Right cardiac atrium (tissue), 5 donors: ENCODE data around the gene TSEN34. TPM values are rescaled to one million over a fixed set of nuclear protein-coding genes. Genes with fewer than 3 reads are reported as not detected.
"Not testable (repeated sequence)": the region's sequence is repeated elsewhere in the genome, so short reads cannot be mapped to it uniquely, and the experiment has no call there.

Experiments
- ATAC-seq, 2 donors: fragments of 200-7000 bp; cut with Tn5 transposase; one replicate each; pipeline versions ENCODE4 v1.8.0 to v1.9.1; 2020; ENCODE audit warnings: moderate library complexity in 2 of 2, mild to moderate bottlenecking in 1 of 2
- DNase-seq, 3 donors: peaks; one replicate each; pipeline ENCODE4 v3.0.0-alpha.2; 2020
- H3K27ac ChIP-seq: one replicate; pipeline ENCODE4 v1.5.1; 2013; ENCODE audit warnings: mild to moderate bottlenecking, low read length, control low read depth, moderate library complexity
- H3K27me3 ChIP-seq: one replicate; pipeline ENCODE4 v1.6.1; 2013; ENCODE audit not compliant: control insufficient read depth, insufficient read depth
- H3K4me1 ChIP-seq: one replicate; pipeline ENCODE4 v1.6.1; 2013; ENCODE audit warnings: low read length; ENCODE audit not compliant: control insufficient read depth, insufficient read depth
- H3K4me3 ChIP-seq: one replicate; pipeline ENCODE4 v1.5.1; 2013; ENCODE audit warnings: low read length, control low read depth
- H3K9me3 ChIP-seq: one replicate; pipeline ENCODE4 v1.6.1; 2013; ENCODE audit warnings: low read length; ENCODE audit not compliant: control insufficient read depth
- WGBS: extraction: QIAGEN DNeasy Blood & Tissue Kit; methylation state at CpG from one replicate; pipeline ENCODE4 v1.1.7; 2013; 5-methylcytosine and 5-hydroxymethylcytosine counted together
- intact Hi-C, 4 donors: fragments of 100-400 bp; cut with DNase I; formaldehyde crosslinking; loops; one replicate each; pipeline versions ENCODE4 v1.11.0 to v1.14.0; 2022 to 2023
- polyA plus RNA-seq: library from polyadenylated mRNA; stranded (reverse); fragments of 200-250 nt; gene quantifications from one replicate; pipeline ENCODE4 v1.2.3, GENCODE V29; 2013
- total RNA-seq, 4 donors: library from RNA; stranded (reverse); fragmentation: NEBNext Ultra II Directional; extraction: Animal tissue kit (Norgen Biotek cat#: 25700); gene quantifications; one replicate each; pipeline ENCODE4 v1.2.1, GENCODE V29; 2021
- donor health status: healthy with polysubstance abuse.
- donor health status: DM: no; HTN: yes; CAD: no.
- donor health status: DM: no; HTN: no; CAD: no.
- donor health status: DM: no; HTN: yes; CAD: no; lungs with severe emphysema.
- donor health status: DM: yes; HTN: yes; CAD: no.

Gene TSEN34
- total and polyA plus RNA-seq, 5 donors = 17.6 to 22.1 (median 18.4) TPM

- ATAC-seq, H3K4me1 ChIP-seq, H3K9me3 ChIP-seq, H3K27ac ChIP-seq, H3K4me3 ChIP-seq, DNase-seq, H3K27me3 ChIP-seq: not testable (repeated sequence)
- WGBS = 52% methylated on average over 19 of the region's 22 CpGs
- intact Hi-C loops = loop anchor here in 1 of 4 donors (2.0 kb wide), 1 partner anchor 18 kb away; the partner anchor contains the start of gene LILRB3
Measured at GRCh38 chr19:54240372-54241336, 49.5 kb downstream of the TSEN34 start.

GRCh38 chr19:54242234-54242633 is 51.1 kb downstream of the TSEN34 start:
- H3K4me3 ChIP-seq, ATAC-seq, H3K9me3 ChIP-seq, H3K4me1 ChIP-seq, intact Hi-C loops, H3K27ac ChIP-seq, DNase-seq, H3K27me3 ChIP-seq: not testable (repeated sequence)
- WGBS = 74% methylated on average over 4 of the region's 4 CpGs

- DNase-seq, H3K4me3 ChIP-seq, H3K27ac ChIP-seq, H3K4me1 ChIP-seq, intact Hi-C loops, H3K9me3 ChIP-seq, H3K27me3 ChIP-seq: not testable (repeated sequence)
- ATAC-seq = peak; percentile 62 to 69
- WGBS = 52% methylated on average over 6 of the region's 6 CpGs
Measured at GRCh38 chr19:54242646-54243045, 51.5 kb downstream of the TSEN34 start, which contains the start of gene LILRA6. LILRA6 (minus strand) TSS chr19:54242790.

GRCh38 chr19:54243809-54244208 is 52.7 kb downstream of the TSEN34 start:
- intact Hi-C loops, H3K27me3 ChIP-seq, H3K4me3 ChIP-seq, H3K9me3 ChIP-seq, H3K4me1 ChIP-seq, ATAC-seq, H3K27ac ChIP-seq, DNase-seq: not testable (repeated sequence)
- 54% methylated on average over 6 of the region's 8 CpGs for WGBS

Other genes starting within 250 kb of the TSEN34 start
- under 1 TPM; 0.06 to 0.31 (median 0.20) TPM for gene CACNG8, start 228.4 kb upstream of the TSEN34 start, total RNA-seq
- gene CACNG8, start 228.4 kb upstream of the TSEN34 start, polyA plus RNA-seq = 0.14 TPM
- not detected for gene CACNG6, start 199.7 kb upstream of the TSEN34 start, total RNA-seq
- gene CACNG6, start 199.7 kb upstream of the TSEN34 start, polyA plus RNA-seq = not detected
- gene VSTM1, start 127.4 kb upstream of the TSEN34 start, total RNA-seq = not detected
- not detected for gene VSTM1, start 127.4 kb upstream of the TSEN34 start, polyA plus RNA-seq
- not detected for gene TARM1, start 109.9 kb upstream of the TSEN34 start, total RNA-seq
- not detected for gene TARM1, start 109.9 kb upstream of the TSEN34 start, polyA plus RNA-seq
- 1 to 10 TPM in 2 of 4 donors, under 1 TPM in 2; 0.72 to 1.5 (median 1.1) TPM for gene OSCAR, start 90.5 kb upstream of the TSEN34 start, total RNA-seq
- gene OSCAR, start 90.5 kb upstream of the TSEN34 start, polyA plus RNA-seq = 0.45 TPM
- 100 to 1,000 TPM; 264 to 472 (median 385) TPM for gene NDUFA3, start 88.5 kb upstream of the TSEN34 start, total RNA-seq
- gene NDUFA3, start 88.5 kb upstream of the TSEN34 start, polyA plus RNA-seq = 714 TPM
- gene TFPT, start 75.7 kb upstream of the TSEN34 start, total RNA-seq = 10 to 100 TPM; 15.8 to 17.4 (median 16.8) TPM
- 19.8 TPM for gene TFPT, start 75.7 kb upstream of the TSEN34 start, polyA plus RNA-seq
- 10 to 100 TPM; 41.9 to 52.1 (median 43.7) TPM for gene PRPF31, start 75.6 kb upstream of the TSEN34 start, total RNA-seq
- gene PRPF31, start 75.6 kb upstream of the TSEN34 start, polyA plus RNA-seq = 43.0 TPM
- gene CNOT3, start 53.5 kb upstream of the TSEN34 start, total RNA-seq = 10 to 100 TPM; 20.3 to 26.5 (median 23.3) TPM
- 18.2 TPM for gene CNOT3, start 53.5 kb upstream of the TSEN34 start, polyA plus RNA-seq
- gene LENG1, start 31.6 kb upstream of the TSEN34 start, total RNA-seq = 1 to 10 TPM; 5.3 to 7.6 (median 7.0) TPM
- 11.0 TPM for gene LENG1, start 31.6 kb upstream of the TSEN34 start, polyA plus RNA-seq
- 1 to 10 TPM; 1.0 to 3.8 (median 2.5) TPM for gene TMC4, start 18.1 kb upstream of the TSEN34 start, total RNA-seq
- gene TMC4, start 18.1 kb upstream of the TSEN34 start, polyA plus RNA-seq = 2.3 TPM
- 10 to 100 TPM; 18.9 to 23.6 (median 21.4) TPM for gene MBOAT7, start 1.7 kb upstream of the TSEN34 start, total RNA-seq
- gene MBOAT7, start 1.7 kb upstream of the TSEN34 start, polyA plus RNA-seq = 16.1 TPM
- gene RPS9, start 9.6 kb downstream of the TSEN34 start, total RNA-seq = 100 to 1,000 TPM; 704 to 879 (median 833) TPM
- gene RPS9, start 9.6 kb downstream of the TSEN34 start, polyA plus RNA-seq = 1,572 TPM
- 1 to 10 TPM; 2.5 to 5.7 (median 4.9) TPM for gene LILRB3, start 31.7 kb downstream of the TSEN34 start, total RNA-seq
- gene LILRB3, start 31.7 kb downstream of the TSEN34 start, polyA plus RNA-seq = 0.95 TPM
- gene LILRA6, start 51.5 kb downstream of the TSEN34 start, total RNA-seq = 1 to 10 TPM; 1.9 to 3.9 (median 2.5) TPM
- gene LILRA6, start 51.5 kb downstream of the TSEN34 start, polyA plus RNA-seq = 1.00 TPM
- gene LILRB5, start 66.0 kb downstream of the TSEN34 start, total RNA-seq = 10 to 100 TPM; 10.1 to 18.6 (median 12.4) TPM
- gene LILRB5, start 66.0 kb downstream of the TSEN34 start, polyA plus RNA-seq = 6.0 TPM
- 1 to 10 TPM; 2.8 to 5.0 (median 4.8) TPM for gene LILRB2, start 89.8 kb downstream of the TSEN34 start, total RNA-seq
- 1.9 TPM for gene LILRB2, start 89.8 kb downstream of the TSEN34 start, polyA plus RNA-seq
- gene LILRA5, start 121.9 kb downstream of the TSEN34 start, total RNA-seq = 1 to 10 TPM; 1.7 to 2.7 (median 2.2) TPM
- 0.61 TPM for gene LILRA5, start 121.9 kb downstream of the TSEN34 start, polyA plus RNA-seq
- gene LILRA4, start 147.9 kb downstream of the TSEN34 start, total RNA-seq = not detected
- not detected for gene LILRA4, start 147.9 kb downstream of the TSEN34 start, polyA plus RNA-seq
- gene LAIR1, start 173.6 kb downstream of the TSEN34 start, total RNA-seq = 1 to 10 TPM; 6.8 to 9.1 (median 8.1) TPM
- 2.9 TPM for gene LAIR1, start 173.6 kb downstream of the TSEN34 start, polyA plus RNA-seq
- 1 to 10 TPM; 2.4 to 3.0 (median 2.9) TPM for gene TTYH1, start 224.2 kb downstream of the TSEN34 start, total RNA-seq
- 3.6 TPM for gene TTYH1, start 224.2 kb downstream of the TSEN34 start, polyA plus RNA-seq